Measurements from ENCODE around the gene EFNB2.

Gene EFNB2

DNA sequence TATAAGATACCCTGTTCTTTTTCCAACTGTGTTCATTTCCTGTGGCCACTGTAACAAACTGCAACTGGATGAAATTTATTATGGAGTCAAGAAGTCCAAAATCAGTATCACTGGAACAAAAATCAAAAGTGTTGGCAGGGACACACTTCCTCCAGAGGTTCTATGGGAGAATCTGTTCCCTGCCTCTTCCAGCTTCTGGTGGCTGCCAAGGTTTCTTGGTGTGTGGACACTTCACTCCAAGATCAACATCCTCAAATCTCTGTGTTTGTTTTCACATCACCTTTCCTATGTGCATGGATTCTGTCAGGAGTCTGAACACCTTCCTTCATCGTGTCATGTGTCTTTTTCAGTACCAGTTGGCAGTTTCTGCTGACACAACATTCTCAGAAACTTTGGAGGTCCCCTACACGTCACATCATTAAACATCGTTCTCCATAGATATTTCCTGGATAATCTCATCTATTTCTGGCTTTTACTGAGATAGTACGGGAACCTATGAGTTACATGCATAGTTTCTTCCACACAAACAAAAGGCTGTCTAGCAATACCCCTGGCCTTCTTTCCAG is 15.2 kb upstream of the EFNB2 start:
- no peak for DNase-seq (ENCODE audit: low read depth in 3 of 3)

DNA sequence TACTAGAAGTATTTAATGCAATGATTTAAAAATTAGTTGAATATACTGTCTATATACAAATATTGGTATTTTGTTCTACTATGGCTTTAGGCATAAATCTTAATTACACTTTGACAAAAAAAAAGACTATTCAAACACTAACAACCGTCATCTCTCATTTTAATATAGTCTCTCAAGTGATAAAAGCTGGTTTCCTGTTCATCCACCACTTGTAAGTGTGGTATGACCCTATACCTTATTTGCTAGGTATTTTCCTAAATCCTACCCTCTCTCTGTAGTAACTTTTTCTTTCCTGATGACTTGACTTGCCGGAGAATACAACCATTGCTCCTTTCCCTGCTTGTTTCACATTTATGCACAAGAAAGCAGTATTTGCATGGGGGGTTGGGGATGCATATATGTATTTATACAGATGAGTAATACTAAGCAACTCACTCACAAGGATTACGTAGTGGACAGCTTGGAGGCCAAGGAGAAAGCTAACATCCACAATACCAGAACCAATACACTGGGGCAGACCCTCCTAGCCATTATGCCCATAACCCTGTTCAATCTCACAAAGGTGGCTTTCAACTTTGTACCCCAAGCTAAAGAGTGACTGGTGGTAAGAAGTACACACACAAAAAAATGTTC is 12.7 kb upstream of the EFNB2 start:
- DNase-seq (ENCODE audit: low read depth in 3 of 3), result no peak

DNA sequence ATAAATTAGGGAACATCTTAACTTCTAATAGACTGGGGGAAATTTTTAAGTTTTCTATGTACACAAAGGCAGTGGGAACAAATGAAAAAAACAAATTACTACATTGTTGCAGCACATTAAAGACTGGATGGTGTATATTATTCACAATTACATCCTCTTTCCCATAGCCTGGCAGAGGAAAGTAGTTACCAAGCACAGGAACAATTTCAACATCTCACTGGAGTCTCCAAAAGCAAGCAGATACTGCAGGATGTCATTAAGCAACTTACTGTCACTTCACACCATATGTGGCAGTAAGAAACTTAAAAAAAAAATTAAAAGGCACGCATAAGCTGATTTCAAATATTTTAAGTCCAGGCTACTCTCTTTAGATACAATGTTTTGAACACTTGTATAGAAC is 6.4 kb upstream of the EFNB2 start:
- DNase-seq (ENCODE audit: low read depth in 3 of 3), result no peak

DNA sequence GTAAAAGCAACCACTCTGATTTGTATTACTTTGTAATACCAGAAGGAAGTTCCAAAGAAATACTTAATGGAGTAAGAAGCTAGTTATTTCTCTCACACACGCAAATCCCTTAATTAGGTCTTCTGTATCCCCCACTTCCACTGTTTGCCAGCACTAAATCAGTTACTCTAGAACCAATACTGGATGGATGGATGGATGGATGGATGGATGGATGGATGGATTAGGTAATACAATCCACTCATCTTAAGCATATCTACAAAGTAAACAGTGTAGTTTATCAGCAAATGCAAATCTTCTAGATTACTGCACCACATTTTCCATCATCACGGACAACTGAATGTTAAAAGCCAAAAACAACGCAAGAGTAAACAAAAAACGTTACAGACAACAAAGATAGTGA is 5.2 kb upstream of the EFNB2 start:
- no peak for DNase-seq (ENCODE audit: low read depth in 3 of 3)

DNA sequence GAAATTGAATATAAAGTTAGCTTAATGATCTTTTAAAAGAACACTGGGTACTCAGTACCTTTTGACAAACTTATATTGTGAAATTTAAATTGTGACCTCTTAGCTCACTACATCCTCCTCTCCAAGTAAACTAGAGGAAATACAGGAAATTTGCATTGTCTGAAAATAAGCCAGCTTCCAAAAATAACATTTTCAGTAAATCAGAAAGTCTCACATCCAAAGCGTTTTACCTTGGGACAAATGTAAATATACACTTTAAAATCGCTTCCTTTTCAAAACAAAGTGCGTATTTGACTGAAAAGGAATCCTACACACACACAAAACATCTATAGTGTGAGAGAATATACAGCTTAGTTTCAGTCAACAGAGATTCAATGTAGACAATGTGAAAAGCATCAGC is 2.1 kb upstream of the EFNB2 start:
- DNase-seq (ENCODE audit: low read depth in 3 of 3), result no peak

DNA sequence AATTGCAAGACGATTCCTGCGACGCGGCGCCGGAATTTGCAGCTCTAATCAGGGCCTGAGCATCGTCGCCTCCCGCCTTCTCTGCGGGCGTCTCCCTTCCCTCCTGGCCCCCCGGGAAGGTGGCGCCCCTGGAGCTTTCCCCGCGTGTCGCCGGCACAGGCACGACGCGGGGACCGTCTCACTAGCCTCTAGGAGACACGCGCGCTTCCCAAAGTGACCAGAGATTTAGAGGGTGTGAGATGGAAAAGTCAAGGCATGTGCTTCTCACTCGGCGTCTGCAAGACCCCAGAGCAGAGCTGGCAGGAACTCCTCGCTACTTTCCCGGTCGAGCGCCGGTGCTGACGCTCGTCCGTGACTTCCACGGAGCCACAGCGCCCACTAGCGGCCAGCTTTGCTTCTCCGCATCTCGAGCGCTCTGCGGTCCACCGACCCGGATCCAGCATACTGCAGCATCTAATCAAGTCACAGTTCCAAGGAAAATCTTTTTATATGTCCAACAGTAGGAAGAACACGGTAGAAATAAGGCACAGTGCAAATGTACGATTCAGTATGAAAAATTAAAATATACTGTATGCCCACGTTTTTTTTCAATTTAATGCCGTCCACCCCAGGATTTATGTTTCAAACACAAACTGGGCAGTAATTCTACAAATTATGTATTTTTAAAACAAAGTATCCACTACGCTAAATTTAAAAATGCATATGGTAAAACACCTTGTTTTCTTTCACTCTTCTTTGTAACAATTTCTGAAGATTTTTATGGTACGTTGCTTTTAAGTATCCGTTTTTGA is 977 bp upstream of the EFNB2 start:
- DNase-seq (ENCODE audit: low read depth in 3 of 3), result peak; percentile 75 to 83 (median 77)

DNA sequence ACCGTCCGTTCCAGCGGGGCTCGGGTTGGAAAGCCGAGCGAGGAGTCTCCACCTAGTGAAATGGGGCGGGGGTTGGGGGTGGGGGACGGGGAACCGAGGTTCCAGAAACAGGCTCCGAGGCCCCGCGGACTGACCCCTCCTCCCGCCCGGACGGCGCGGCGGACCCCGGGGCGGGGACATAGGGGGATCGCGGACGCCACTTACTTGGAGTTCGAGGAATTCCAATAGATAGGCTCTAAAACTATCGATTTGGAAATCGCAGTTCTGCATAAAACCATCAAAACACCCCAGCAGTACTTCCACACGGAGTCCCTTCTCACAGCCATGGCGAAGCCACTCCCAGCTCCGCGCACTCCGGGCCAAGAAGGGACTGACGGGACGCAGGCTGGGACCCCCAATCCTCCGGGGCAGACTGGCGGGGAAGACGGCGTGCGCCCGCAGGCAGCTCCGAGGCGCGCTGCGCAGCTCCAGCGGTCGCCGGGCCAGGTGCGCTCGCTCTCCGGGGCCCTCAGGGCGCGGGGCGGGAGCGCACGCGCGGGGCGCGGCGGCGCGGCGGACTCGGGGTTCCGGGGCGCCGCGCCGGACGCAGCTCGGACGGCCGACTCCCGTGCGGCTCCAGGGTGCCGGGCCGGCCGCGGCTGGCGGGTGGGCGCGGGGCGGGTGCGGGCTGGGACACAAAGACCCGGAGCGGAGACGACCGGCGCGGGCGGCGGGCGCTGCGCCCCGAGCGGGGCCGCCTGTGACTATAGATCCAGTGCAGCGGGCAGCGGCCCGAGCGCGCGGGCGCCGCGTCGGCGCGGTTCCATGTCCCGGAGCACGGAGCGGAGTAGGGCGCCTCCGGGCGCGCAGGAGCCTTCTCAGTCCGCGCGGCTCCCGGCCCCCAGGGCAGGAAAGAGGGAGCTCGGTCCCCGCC is 567 bp downstream of the EFNB2 start:
- DNase-seq (ENCODE audit: low read depth in 3 of 3), result peak in 1 of 3 experiments; percentile 15

DNA sequence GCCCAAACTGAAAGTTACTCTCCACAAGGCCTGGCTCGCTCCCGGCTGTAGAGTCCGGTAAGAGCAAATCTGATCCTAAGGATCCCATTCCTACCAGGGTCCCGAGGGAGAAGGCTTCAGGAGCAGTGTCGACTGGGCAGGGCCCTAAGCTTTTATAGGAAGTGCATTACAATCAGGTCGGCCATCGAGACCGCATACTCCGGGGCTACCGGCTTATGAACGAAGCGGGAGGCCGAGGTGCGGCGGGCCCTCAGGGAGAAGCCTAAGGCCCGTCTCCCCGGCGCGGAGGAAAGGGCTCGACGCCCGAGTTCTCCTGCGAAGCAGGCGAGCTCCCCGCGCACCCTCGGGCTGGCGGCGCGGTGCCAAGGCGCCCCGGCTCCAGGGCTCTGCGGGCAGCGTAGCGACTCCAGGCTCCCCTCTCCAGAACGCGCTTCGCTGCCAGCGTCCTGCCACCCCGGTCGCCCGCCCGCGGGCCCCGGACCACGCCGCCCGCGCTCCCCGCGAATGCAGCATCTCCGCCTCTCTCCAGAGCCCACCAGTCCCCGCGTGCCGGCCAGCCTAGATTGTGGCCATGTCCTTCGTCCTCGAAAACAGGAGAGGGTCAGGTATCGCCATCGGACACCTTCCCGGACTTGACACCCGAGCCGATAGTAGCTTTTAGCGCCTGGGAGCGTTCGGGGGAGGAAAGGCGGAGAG is 1.4 kb downstream of the EFNB2 start:
- DNase-seq (ENCODE audit: low read depth in 3 of 3), result no peak

DNA sequence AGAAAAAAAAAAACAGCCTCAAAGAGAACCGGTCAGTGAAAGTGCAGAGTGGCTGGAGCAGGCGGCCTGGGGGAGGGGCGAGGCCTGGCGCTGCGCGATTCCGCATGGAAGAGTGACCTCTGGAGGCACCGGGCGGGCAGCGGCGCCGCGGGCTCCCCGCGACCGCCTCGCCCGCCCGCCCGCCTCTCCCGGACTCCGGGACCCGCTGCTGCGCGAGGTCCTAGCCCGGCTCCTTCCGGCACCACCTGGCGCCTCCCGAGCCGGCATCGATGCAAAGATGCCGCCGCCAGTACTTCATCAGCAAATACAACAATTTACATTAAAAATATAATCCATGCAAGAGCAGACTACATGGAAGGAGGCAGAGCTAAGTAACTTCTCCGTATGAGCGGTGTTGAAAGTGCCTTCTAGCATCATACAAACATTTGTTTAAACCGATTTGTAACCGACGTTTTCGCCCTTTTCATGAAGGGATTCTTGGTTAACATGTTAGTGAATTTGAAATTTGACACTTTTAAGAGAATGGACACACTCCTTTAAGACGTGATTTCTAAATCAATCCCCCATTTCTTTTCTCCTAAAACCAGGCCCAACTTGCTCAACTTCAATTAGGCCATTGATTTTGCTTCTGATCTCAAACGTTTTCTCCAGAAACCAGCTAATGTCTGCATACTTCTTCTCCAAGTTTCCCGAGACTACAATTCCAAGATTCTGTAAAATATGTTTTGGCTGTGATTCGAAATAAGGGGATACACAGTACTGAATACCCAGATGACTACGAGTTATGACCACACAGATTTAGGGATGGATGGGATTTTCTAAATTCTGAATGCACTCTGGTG is 2.1 kb downstream of the EFNB2 start:
- DNase-seq (ENCODE audit: low read depth in 3 of 3), result no peak

DNA sequence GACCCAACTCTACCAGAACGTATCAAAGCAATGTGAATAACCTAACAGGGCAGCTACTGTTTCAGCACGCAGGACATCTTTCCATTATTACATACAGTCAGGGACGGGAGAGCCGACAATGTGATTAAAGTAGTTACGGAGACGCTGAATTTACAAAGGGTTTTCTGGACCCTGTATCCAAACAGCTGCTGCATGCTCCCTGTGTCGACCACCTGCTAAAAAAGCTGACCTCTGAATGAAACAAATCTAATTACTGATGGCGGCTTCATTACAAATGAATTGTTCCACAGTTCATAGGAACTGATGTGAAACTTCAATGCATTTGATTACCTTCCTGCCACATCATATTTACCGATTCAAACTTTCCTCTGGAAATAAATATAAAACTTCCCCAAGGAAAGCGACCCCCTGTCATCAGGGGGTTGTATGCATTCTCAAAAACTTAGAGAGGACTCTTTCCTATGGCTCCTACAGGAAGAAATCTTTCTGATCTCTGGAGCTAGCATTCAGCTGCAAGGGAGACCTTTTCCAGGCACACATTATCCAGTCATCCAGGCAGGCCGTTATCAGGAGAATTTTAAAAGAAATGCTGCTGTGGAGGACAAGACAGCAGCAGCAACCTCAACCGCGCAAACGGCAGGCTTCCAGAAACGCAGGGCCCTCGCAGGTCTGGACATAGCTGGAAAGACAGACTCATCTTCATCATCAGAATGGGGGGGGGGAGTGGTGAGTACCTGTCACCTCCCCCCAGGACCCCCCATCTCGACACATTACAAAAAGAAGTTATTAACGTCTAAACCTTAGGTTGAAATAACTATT is 3.1 kb downstream of the EFNB2 start:
- no peak for DNase-seq (ENCODE audit: low read depth in 3 of 3)

DNA sequence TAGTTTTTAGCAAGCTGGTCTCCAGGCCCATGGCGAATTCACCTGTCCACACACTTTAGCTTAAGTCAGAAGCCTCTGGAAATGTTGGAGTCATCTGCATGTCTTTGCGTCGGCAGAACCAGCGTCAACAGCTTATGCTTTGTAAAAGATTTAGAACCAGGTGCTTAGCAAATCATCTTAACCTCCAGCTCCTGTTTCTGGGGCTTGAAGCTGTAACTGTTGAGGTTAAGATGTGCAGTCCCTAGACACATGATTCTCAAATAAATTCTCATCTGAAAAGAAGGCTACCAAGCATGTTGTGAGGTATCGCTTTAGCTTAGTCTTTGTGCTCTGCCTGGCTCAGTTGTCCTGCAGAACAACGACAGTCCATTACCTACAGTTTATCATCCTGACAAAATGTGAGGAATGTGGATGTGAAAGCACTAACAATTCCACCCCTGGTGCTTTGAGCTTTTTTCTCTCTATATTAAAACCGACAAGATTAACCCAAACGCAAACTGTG is 4.4 kb downstream of the EFNB2 start:
- DNase-seq (ENCODE audit: low read depth in 3 of 3), result no peak

DNA sequence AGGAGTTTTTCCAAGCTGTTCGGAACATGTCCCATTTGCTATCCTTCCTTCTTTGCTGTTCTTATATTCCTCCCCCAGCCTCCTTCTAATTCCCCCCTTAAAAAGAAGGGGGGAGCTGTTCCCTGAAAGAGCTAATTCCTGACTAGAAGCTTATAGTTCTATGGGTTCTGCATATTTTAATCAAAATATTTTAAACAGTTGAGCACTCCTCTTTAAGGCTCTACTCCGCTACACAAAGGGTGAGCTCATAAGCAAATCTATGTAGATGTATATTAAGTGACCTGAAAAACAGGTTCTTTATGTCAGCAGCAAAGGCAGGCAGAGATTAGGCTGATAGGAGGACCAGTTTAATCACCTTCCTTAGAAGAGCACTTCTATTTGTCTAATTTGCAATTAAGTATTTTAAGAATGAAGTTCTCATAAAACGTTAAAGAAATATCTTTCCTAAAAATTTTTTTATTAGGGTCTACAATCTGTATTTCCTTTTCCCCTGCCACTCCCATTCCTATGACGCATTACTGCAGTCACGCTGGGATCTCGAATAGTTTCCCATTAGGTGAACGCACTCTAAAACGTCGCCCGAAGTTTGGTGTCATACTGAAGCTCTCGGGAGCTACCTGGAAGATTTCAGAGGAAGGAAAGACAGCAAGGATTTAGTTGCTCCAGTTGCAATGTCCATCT is 5.2 kb downstream of the EFNB2 start:
- DNase-seq (ENCODE audit: low read depth in 3 of 3), result no peak

DNA sequence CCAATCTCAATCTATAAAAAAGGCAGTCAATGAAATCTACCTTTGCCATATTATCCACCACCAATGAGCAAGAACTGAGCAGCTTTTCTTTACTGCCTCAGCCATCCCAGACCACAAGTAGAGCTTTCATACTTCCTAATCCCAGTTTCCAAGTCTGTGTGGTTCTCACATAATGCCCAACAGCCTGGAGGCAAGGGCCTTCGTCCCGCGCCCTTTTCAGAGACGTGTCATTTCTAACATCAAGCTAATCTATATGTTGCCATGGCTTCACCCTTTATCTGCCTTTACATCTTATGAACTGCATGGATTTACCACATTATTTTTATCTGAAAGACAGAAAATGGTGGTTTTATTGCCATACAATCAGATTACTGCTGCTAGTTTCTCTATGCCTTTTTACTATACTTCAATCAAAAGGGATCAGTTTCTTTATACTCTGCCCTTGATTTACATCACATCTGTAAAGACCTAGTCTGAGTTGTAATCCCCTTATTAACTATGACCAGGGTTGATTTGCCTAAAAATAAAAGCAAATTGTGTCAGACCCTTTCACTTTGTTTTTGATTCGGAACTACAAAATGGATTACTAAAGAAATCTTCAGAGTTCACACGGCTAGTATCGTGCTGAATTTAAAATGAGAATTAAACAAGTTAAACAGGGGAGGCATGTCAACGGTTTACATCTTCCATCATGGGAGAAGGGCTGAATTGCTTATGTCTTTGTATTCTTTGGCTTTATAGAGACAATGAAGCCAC is 5.9 kb downstream of the EFNB2 start:
- no peak for DNase-seq (ENCODE audit: low read depth in 3 of 3)

DNA sequence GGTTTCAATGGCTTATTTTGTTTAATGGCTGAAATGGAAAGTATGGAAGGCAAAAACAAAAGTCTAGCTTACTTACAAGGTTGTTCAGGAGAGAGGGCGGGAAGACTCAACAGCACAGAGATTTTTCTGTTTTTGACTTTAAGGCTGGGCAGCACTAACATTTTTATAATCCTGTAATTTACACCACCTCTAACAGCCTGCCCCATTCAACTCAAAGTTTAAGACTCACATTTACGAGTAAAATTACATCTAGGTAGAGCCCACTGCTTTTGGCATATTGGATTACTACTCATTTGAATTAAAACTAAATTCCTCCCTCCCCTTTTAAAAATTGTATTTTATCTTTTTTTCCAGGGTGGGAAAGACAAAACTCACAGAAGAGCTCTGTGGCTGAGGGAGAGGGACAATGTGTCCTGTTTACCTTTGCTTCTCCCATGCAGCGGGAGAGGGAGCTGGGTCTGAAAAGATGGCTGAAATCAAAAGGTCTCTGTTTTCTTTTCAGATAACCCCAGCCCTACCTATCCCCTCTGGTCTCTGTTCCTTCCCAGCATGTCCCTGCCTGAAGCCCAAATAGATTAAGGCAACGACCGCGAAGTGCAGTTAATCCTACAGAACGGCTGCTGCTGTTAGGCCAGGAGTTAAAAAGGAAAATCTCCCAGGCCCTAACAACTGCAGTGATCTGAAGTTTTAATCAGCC is 6.6 kb downstream of the EFNB2 start:
- DNase-seq (ENCODE audit: low read depth in 3 of 3), result no peak

DNA sequence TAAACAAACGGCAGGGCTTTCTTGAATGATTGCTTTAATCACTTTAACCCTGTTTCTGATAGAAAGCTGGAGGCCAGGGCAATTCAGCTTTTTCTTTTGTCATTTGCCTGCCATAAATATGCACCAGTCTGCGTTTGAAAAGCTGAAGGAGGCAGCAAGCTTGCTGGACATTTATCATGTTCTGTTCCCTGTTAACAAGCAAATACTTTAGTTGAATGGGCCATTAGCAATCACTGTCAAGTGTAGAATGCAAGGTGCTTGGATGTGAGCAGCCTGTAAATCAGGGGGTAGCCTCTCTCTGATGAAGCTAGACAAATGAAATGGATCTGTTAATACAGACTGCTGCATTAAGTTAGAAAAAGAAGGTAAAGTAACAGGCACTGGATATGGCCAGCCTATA is 7.6 kb downstream of the EFNB2 start:
- DNase-seq (ENCODE audit: low read depth in 3 of 3), result no peak

DNA sequence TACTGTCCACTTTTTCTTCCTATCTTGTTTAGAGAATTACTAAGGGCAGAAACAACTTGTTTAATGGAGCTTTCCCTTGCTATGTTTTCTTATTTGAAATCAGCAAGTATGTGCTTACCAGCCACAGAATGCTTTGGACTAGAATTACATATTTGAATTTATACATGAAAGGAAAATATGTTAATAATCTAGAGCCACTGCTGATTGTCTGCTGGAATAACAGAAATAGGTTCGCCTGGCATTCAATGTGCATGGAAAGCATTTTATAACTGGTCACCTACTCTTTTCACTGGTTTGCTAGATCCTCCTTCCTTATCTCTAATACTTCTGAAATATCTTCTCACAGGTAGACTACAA is 8.0 kb downstream of the EFNB2 start:
- no peak for DNase-seq (ENCODE audit: low read depth in 3 of 3)

DNA sequence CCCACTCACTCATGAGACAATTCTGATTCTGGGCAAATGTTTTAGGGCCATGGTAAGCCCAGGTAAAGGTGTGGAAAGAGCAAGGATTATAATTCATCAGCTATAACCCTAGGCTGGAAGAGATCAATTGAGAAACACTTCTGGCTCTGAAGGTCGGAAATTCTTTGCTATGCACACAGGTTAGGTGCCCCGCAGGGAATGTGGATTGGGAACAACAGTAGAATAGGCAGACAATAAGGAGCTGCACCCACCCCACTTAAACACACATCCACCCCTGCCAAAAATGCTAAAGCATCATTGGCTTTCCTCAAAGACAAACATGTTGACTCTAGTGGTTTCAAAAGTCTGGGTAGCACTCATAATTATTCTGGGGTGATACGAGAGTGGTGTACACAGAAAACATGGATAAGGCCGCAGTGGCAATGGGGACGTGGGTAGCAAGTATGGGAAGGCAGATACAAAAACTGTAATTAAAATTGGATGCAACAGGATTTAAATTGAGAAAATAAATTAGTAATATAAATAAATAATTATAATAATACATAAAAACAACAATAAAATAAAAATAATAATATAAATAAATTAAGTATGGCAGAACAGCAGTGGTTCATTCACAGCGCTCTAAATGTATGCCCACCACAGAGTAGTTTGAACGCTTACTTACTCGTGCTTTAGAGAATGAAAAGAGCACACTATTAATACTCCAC is 8.6 kb downstream of the EFNB2 start:
- DNase-seq (ENCODE audit: low read depth in 3 of 3), result no peak

Measured in stimulated activated CD4-positive, alpha-beta T cell treated with anti-CD3 and anti-CD28 coated beads, TNF-alpha, amount 100 ng/mL, for 24 hours (primary cell).